ENCODE results near the gene ATP5F1D. TPM values are rescaled to one million over a fixed set of nuclear protein-coding genes. Genes with fewer than 3 reads are reported as not detected.

The ATP5F1D gene
- total and polyA plus RNA-seq, 4 donors = 27.1 to 266 (median 187) TPM

- DNase-seq = no peak
Observed at GRCh38 chr19:1280636-1281568, 39.4 kb downstream of the ATP5F1D start.

GRCh38 chr19:1281569-1282287, 40.2 kb downstream of the ATP5F1D start:
- Histone ChIP-seq H3K27ac (ENCODE audit: low read depth in 1 of 2, low read length in 1 of 2) (no peak overlapping the region), H3K9ac (ENCODE audit: insufficient read depth in 1 of 2, low read length in 2 of 2) (no peak overlapping the region), H3K9me3 (ENCODE audit: control insufficient read depth in 4 of 4, insufficient read depth in 3 of 4, low read length in 3 of 4) (no peaks in the 10 kb centered on the region), H3K27me3 (ENCODE audit: control insufficient read depth in 3 of 3, insufficient read depth in 3 of 3, low read length in 2 of 3) (peaks cover 0 to 14% (median 4%) of the 10 kb centered on the region in 3 donors), H3K4me3 (no peak overlapping the region), H3K4me1 (ENCODE audit: control insufficient read depth in 5 of 5, insufficient read depth in 5 of 5, low read length in 5 of 5) (peaks cover 0 to 7% (median 0%) of the 10 kb centered on the region in 5 donors), H3K36me3 (ENCODE audit: control insufficient read depth in 4 of 4, insufficient read depth in 4 of 4, low read length in 4 of 4) (peaks cover 0 to 11% (median 2%) of the 10 kb centered on the region in 4 donors)
- 68 to 69% methylated on average over 13 to 15 of the region's 15 CpGs for WGBS, 2 donors
- DNase-seq (no peak), ATAC-seq (ENCODE audit: insufficient read depth, low FRiP score) (no peak)
- no peak for TF ChIP-seq CTCF (IDR thresholded peaks at IDR 0.05; ENCODE audit: control extremely low read depth, extremely low read depth)

More at GRCh38 chr19:1280636-1281568, 39.4 kb downstream of the ATP5F1D start:
- no peak overlapping the region for H3K27ac ChIP-seq (ENCODE audit: low read depth in 1 of 2, low read length in 1 of 2)
- 92% methylated on average over 53 of the region's 53 CpGs for WGBS, 2 donors
- no peaks in the 10 kb centered on the region for H3K9me3 ChIP-seq (ENCODE audit: control insufficient read depth in 4 of 4, insufficient read depth in 3 of 4, low read length in 3 of 4)
- peaks cover 0 to 12% (median 4%) of the 10 kb centered on the region in 5 donors for H3K4me1 ChIP-seq (ENCODE audit: control insufficient read depth in 5 of 5, insufficient read depth in 5 of 5, low read length in 5 of 5)
- ATAC-seq (ENCODE audit: insufficient read depth, low FRiP score) = no peak
- TF ChIP-seq CTCF (IDR thresholded peaks at IDR 0.05; ENCODE audit: control extremely low read depth, extremely low read depth) = no peak
- H3K27me3 ChIP-seq (ENCODE audit: control insufficient read depth in 3 of 3, insufficient read depth in 3 of 3, low read length in 2 of 3) = peaks cover 0 to 9% (median 4%) of the 10 kb centered on the region in 3 donors
- peaks cover 0 to 11% (median 2%) of the 10 kb centered on the region in 4 donors for H3K36me3 ChIP-seq (ENCODE audit: control insufficient read depth in 4 of 4, insufficient read depth in 4 of 4, low read length in 4 of 4)
- H3K4me3 ChIP-seq = no peak overlapping the region
- no peak overlapping the region for H3K9ac ChIP-seq (ENCODE audit: insufficient read depth in 1 of 2, low read length in 2 of 2)

- Histone ChIP-seq H3K9ac (ENCODE audit: insufficient read depth in 1 of 2, low read length in 2 of 2) (no peak overlapping the region), H3K27me3 (ENCODE audit: control insufficient read depth in 3 of 3, insufficient read depth in 3 of 3, low read length in 2 of 3) (peaks cover 0 to 17% (median 4%) of the 10 kb centered on the region in 3 donors), H3K4me1 (ENCODE audit: control insufficient read depth in 5 of 5, insufficient read depth in 5 of 5, low read length in 5 of 5) (peaks cover 0 to 15% (median 0%) of the 10 kb centered on the region in 5 donors), H3K9me3 (ENCODE audit: control insufficient read depth in 4 of 4, insufficient read depth in 3 of 4, low read length in 3 of 4) (peaks cover 0 to 1% (median 0%) of the 10 kb centered on the region in 4 donors), H3K36me3 (ENCODE audit: control insufficient read depth in 4 of 4, insufficient read depth in 4 of 4, low read length in 4 of 4) (peaks cover 0 to 11% (median 2%) of the 10 kb centered on the region in 4 donors), H3K27ac (ENCODE audit: low read depth in 1 of 2, low read length in 1 of 2) (no peak overlapping the region), H3K4me3 (no peak overlapping the region)
- DNase-seq (no peak), ATAC-seq (ENCODE audit: insufficient read depth, low FRiP score) (no peak)
- no peak for TF ChIP-seq CTCF (IDR thresholded peaks at IDR 0.05; ENCODE audit: control extremely low read depth, extremely low read depth)
- 78 to 89% methylated on average over 18 of the region's 18 CpGs for WGBS, 2 donors
Observed at GRCh38 chr19:1282588-1283206, 41.1 kb downstream of the ATP5F1D start.
